SK-N-SH treated with all-trans-retinoic acid at 6 μM for 48 hours (cell line): ENCODE results near the gene RPP25L.

Experiments used
- ATAC-seq: fragments of 200-7000 bp; cut with Tn5 transposase; 3 replicates; pipeline ENCODE4 v1.9.1; 2020; ENCODE audit warnings: mild to moderate bottlenecking, moderate library complexity
- ARNTL ChIP-seq: fragments of 450-650 bp; formaldehyde crosslinking; IDR thresholded peaks from 2 replicates; pipeline ENCODE4 v1.5.0; 2020; ENCODE audit warnings: low read depth, mild to moderate bottlenecking, moderate library complexity, borderline replicate concordance
- BACH2 ChIP-seq: fragments of 250-450 bp; sonication (Bioruptor Pico); IDR thresholded peaks from 2 replicates; pipeline ENCODE4 v1.9.0; 2021; ENCODE audit warnings: mild to moderate bottlenecking, borderline replicate concordance
- CSDC2 ChIP-seq: fragments of 250-450 bp; sonication (Bioruptor Pico); IDR thresholded peaks from 2 replicates; pipeline ENCODE4 v1.5.0; 2020; ENCODE audit warnings: mild to moderate bottlenecking, moderate library complexity
- ESRRG ChIP-seq: fragments of 250-450 bp; sonication (Bioruptor Pico); IDR thresholded peaks from 2 replicates; pipeline ENCODE4 v1.6.1; 2021; ENCODE audit warnings: mild to moderate bottlenecking
- ISL1 ChIP-seq: fragments of 250-450 bp; sonication (Bioruptor Pico); IDR thresholded peaks from 2 replicates; pipeline ENCODE4 v2.1.2; 2022; ENCODE audit warnings: mild to moderate bottlenecking, moderate library complexity
- OSR1 ChIP-seq: fragments of 250-450 bp; sonication (Bioruptor Pico); IDR thresholded peaks from 2 replicates; pipeline ENCODE4 v1.8.0; 2022; ENCODE audit warnings: moderate library complexity, mild to moderate bottlenecking, inconsistent platforms
- PPARA ChIP-seq: fragments of 250-450 bp; sonication (Bioruptor Pico); IDR thresholded peaks from 2 replicates; pipeline ENCODE4 v1.5.0; 2020; ENCODE audit warnings: mild to moderate bottlenecking, borderline replicate concordance
- RARB ChIP-seq: fragments of 250-450 bp; sonication (Bioruptor Pico); IDR thresholded peaks from 2 replicates; pipeline ENCODE4 v1.8.0; 2021; ENCODE audit warnings: mild to moderate bottlenecking, moderate library complexity
- SNAI2 ChIP-seq: fragments of 250-450 bp; sonication (Bioruptor Pico); IDR thresholded peaks from 2 replicates; pipeline ENCODE4 v1.5.0; 2020; ENCODE audit warnings: mild to moderate bottlenecking, moderate library complexity
- TOX ChIP-seq: fragments of 250-450 bp; sonication (Bioruptor Pico); IDR thresholded peaks from 2 replicates; pipeline ENCODE4 v1.8.0; 2021; ENCODE audit warnings: mild to moderate bottlenecking, moderate library complexity, borderline replicate concordance
- ZC3H10 ChIP-seq: fragments of 250-450 bp; sonication (Bioruptor Pico); IDR thresholded peaks from 2 replicates; pipeline ENCODE4 v1.5.1; 2021; ENCODE audit warnings: mild to moderate bottlenecking, moderate library complexity
- ZFP3 ChIP-seq: fragments of 250-450 bp; sonication (Bioruptor Pico); IDR thresholded peaks from 2 replicates; pipeline ENCODE4 v1.5.0; 2020; ENCODE audit warnings: mild to moderate bottlenecking, moderate library complexity
- ZFP30 ChIP-seq: fragments of 450-650 bp; formaldehyde crosslinking; IDR thresholded peaks from 2 replicates; pipeline ENCODE4 v1.5.0; 2022; ENCODE audit warnings: mild to moderate bottlenecking, moderate library complexity
- ZNF565 ChIP-seq: fragments of 450-650 bp; formaldehyde crosslinking; conservative IDR thresholded peaks from 2 replicates; pipeline ENCODE4 v1.5.0; 2020; ENCODE audit warnings: low read depth, mild to moderate bottlenecking, moderate library complexity
- ZNF70 ChIP-seq: fragments of 450-650 bp; formaldehyde crosslinking; IDR thresholded peaks from 2 replicates; pipeline ENCODE4 v1.5.0; 2020; ENCODE audit warnings: mild to moderate bottlenecking, moderate library complexity
- ZNF8 ChIP-seq: fragments of 450-650 bp; formaldehyde crosslinking; IDR thresholded peaks from 2 replicates; pipeline ENCODE4 v1.5.0; 2020; ENCODE audit warnings: mild to moderate bottlenecking, moderate library complexity
- TF ChIP-seq, protein P1 (sequence below): fragments of 250-450 bp; sonication (Bioruptor Pico); IDR thresholded peaks from 2 replicates; pipeline ENCODE4 v1.5.1; 2020; ENCODE audit warnings: low read depth, mild to moderate bottlenecking, moderate library complexity
- TF ChIP-seq, protein P2 (sequence below): fragments of 250-450 bp; sonication (Bioruptor Pico); IDR thresholded peaks from 2 replicates; pipeline ENCODE4 v1.8.0; 2020; ENCODE audit warnings: mild to moderate bottlenecking, moderate library complexity, borderline replicate concordance
- TF ChIP-seq, protein P3 (sequence below): fragments of 250-450 bp; sonication (Bioruptor Pico); IDR thresholded peaks from 2 replicates; pipeline ENCODE4 v1.5.0; 2020; ENCODE audit warnings: mild to moderate bottlenecking, moderate library complexity
- TF ChIP-seq, protein P4 (sequence below): fragments of 250-450 bp; sonication (Bioruptor Pico); IDR thresholded peaks from 2 replicates; pipeline ENCODE4 v1.5.1; 2021; ENCODE audit warnings: mild to moderate bottlenecking, moderate library complexity

RPP25L gene

DNA sequence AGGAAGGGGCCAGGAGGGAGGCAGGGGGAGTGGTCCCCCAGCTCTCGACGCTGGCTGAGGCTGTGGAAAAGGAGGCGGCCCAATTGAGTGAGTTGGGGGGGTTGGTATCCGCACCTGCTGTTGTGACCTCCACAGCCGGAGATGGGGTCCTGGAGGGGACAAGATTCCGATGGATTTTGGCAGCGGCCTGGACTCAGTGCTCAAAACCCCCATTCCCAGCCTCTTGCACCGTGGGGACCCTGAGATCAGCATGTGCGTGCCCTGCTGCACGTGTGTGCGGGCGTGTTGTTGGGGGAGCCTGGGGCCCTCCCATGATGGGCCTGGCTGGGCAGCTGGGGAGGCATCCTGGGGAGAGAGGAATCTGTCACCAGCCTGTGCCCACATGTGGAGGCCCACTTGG, 37.3 kb downstream of the RPP25L start:
- no peak for TF ChIP-seq ARNTL (CRISPR knock-in tag)
- TF ChIP-seq CSDC2 (CRISPR knock-in tag): no peak
- no peak for TF ChIP-seq ZNF70 (CRISPR knock-in tag)
- TF ChIP-seq, protein P1, sequence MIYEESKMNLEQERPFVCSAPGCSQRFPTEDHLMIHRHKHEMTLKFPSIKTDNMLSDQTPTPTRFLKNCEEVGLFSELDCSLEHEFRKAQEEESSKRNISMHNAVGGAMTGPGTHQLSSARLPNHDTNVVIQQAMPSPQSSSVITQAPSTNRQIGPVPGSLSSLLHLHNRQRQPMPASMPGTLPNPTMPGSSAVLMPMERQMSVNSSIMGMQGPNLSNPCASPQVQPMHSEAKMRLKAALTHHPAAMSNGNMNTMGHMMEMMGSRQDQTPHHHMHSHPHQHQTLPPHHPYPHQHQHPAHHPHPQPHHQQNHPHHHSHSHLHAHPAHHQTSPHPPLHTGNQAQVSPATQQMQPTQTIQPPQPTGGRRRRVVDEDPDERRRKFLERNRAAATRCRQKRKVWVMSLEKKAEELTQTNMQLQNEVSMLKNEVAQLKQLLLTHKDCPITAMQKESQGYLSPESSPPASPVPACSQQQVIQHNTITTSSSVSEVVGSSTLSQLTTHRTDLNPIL (CRISPR knock-in tag): no peak
- no peak for TF ChIP-seq ZC3H10 (CRISPR knock-in tag)
- no peak for TF ChIP-seq OSR1
- TF ChIP-seq ISL1: no peak
- TF ChIP-seq, protein P2, sequence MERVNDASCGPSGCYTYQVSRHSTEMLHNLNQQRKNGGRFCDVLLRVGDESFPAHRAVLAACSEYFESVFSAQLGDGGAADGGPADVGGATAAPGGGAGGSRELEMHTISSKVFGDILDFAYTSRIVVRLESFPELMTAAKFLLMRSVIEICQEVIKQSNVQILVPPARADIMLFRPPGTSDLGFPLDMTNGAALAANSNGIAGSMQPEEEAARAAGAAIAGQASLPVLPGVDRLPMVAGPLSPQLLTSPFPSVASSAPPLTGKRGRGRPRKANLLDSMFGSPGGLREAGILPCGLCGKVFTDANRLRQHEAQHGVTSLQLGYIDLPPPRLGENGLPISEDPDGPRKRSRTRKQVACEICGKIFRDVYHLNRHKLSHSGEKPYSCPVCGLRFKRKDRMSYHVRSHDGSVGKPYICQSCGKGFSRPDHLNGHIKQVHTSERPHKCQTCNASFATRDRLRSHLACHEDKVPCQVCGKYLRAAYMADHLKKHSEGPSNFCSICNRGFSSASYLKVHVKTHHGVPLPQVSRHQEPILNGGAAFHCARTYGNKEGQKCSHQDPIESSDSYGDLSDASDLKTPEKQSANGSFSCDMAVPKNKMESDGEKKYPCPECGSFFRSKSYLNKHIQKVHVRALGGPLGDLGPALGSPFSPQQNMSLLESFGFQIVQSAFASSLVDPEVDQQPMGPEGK (CRISPR knock-in tag): no peak
- no peak for ATAC-seq

DNA sequence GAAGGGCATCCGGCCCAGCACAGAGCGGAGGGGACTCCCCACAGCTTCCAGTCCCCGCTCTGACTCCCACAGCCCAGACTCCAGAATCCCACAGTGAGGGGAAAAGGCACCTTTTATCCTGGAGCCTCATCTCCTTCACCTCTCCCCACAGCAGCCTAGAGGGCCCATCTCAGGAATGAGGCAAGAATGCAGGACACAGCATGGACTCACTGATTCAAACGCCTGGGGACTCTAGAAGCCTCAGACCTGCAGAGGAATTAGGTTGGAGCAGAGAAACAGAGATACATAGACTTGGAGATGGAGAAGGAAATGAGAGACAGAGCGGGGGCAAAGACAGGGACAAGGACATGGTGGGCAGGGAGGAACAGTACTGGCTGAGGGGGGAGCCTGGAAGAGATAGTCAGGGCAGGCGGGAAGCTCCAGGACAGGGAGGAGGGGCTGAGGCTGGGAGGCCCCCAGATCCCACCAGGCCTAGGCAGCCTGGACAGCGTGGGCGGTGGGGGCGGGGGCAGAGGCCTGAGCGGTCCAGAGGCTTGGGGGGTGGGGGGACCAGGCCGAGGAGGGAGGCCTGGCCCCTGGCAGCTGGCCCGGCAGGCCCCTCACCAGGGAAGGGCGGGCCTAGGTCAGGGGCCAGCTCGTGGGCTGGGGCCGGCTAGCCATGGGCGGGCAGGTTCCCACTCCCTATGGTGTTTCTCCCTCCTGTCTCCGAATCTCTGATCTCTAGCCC, 38.1 kb downstream of the RPP25L start:
- ATAC-seq: no peak
- TF ChIP-seq ZNF565 (CRISPR knock-in tag) (no peak), BACH2 (CRISPR knock-in tag) (no peak), ISL1 (no peak), RARB (CRISPR knock-in tag) (no peak), ZFP30 (CRISPR knock-in tag) (no peak), ARNTL (CRISPR knock-in tag) (no peak), ZFP3 (CRISPR knock-in tag) (no peak), SNAI2 (CRISPR knock-in tag) (no peak), ZC3H10 (CRISPR knock-in tag) (no peak), TOX (CRISPR knock-in tag) (no peak), ESRRG (CRISPR knock-in tag) (no peak), ZNF70 (CRISPR knock-in tag) (no peak), PPARA (no peak), OSR1 (no peak), CSDC2 (CRISPR knock-in tag) (no peak), ZNF8 (CRISPR knock-in tag) (no peak)
- TF ChIP-seq, protein P3, sequence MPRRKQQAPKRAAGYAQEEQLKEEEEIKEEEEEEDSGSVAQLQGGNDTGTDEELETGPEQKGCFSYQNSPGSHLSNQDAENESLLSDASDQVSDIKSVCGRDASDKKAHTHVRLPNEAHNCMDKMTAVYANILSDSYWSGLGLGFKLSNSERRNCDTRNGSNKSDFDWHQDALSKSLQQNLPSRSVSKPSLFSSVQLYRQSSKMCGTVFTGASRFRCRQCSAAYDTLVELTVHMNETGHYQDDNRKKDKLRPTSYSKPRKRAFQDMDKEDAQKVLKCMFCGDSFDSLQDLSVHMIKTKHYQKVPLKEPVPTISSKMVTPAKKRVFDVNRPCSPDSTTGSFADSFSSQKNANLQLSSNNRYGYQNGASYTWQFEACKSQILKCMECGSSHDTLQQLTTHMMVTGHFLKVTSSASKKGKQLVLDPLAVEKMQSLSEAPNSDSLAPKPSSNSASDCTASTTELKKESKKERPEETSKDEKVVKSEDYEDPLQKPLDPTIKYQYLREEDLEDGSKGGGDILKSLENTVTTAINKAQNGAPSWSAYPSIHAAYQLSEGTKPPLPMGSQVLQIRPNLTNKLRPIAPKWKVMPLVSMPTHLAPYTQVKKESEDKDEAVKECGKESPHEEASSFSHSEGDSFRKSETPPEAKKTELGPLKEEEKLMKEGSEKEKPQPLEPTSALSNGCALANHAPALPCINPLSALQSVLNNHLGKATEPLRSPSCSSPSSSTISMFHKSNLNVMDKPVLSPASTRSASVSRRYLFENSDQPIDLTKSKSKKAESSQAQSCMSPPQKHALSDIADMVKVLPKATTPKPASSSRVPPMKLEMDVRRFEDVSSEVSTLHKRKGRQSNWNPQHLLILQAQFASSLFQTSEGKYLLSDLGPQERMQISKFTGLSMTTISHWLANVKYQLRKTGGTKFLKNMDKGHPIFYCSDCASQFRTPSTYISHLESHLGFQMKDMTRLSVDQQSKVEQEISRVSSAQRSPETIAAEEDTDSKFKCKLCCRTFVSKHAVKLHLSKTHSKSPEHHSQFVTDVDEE (CRISPR knock-in tag): no peak
- TF ChIP-seq, protein P1 (CRISPR knock-in tag): no peak
- TF ChIP-seq, protein P4, sequence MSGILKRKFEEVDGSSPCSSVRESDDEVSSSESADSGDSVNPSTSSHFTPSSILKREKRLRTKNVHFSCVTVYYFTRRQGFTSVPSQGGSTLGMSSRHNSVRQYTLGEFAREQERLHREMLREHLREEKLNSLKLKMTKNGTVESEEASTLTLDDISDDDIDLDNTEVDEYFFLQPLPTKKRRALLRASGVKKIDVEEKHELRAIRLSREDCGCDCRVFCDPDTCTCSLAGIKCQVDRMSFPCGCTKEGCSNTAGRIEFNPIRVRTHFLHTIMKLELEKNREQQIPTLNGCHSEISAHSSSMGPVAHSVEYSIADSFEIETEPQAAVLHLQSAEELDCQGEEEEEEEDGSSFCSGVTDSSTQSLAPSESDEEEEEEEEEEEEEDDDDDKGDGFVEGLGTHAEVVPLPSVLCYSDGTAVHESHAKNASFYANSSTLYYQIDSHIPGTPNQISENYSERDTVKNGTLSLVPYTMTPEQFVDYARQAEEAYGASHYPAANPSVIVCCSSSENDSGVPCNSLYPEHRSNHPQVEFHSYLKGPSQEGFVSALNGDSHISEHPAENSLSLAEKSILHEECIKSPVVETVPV (CRISPR knock-in tag): no peak
- TF ChIP-seq, protein P2 (CRISPR knock-in tag): no peak
